ENCODE results near the gene GLT6D1.

Gene GLT6D1

GRCh38 chr9:135574331-135574730 lies 65.0 kb downstream of the GLT6D1 start:
- Histone ChIP-seq H3K36me3 (replicated peaks in 1 of 2; ENCODE audit: control insufficient read depth in 2 of 2, insufficient read depth in 2 of 2, low read length in 2 of 2) (no peaks in the 10 kb centered on the region), H3K23ac (ENCODE audit: low read depth, low read length, poor library complexity) (no peak overlapping the region), H2BK5ac (ENCODE audit: low read length) (no peak overlapping the region), H3K4me3 (ENCODE audit: low read length in 2 of 2) (no peak overlapping the region), H2BK120ac (ENCODE audit: low read depth, low read length) (no peak overlapping the region), H3K4me1 (ENCODE audit: control insufficient read depth in 2 of 2, insufficient read depth in 1 of 2, low read depth in 1 of 2, low read length in 2 of 2) (peaks cover 0 to 6% of the 10 kb centered on the region in 2 donors), H3K27me3 (ENCODE audit: control insufficient read depth in 3 of 3, insufficient read depth in 3 of 3, low read depth in 1 of 3, low read length in 3 of 3) (peaks cover 0 to 8% (median 0%) of the 10 kb centered on the region in 3 experiments), H3K14ac (ENCODE audit: low read length) (no peak overlapping the region), H3K79me1 (ENCODE audit: low read depth, low read length) (no peaks in the 10 kb centered on the region), H2AFZ (ENCODE audit: low read length) (no peak overlapping the region), H4K8ac (ENCODE audit: low read depth, low read length) (no peak overlapping the region), H4K91ac (ENCODE audit: low read depth, low read length, poor library complexity) (no peak overlapping the region), H3K18ac (ENCODE audit: low read length) (no peak overlapping the region), H3K4me2 (ENCODE audit: insufficient read depth, low read length, poor library complexity, severe bottlenecking) (no peak overlapping the region), H3K9me3 (replicated peaks in 1 of 2; ENCODE audit: control insufficient read depth in 2 of 2, insufficient read depth in 1 of 2, low read depth in 1 of 2, low read length in 2 of 2) (no peaks in the 10 kb centered on the region), H2BK15ac (ENCODE audit: low read length) (no peak overlapping the region), H3K4ac (ENCODE audit: low read length) (no peak overlapping the region), H2AK5ac (ENCODE audit: low read depth, low read length) (no peak overlapping the region), H2BK12ac (ENCODE audit: low read length) (no peak overlapping the region), H3K9ac (ENCODE audit: low read depth, low read length, poor library complexity) (no peak overlapping the region), H3K27ac (replicated peaks; ENCODE audit: low read length) (no peak overlapping the region)
- DNase-seq (ENCODE audit: low spot score), result no peak
- no CpG with 5 or more reads among the region's 14 CpGs for WGBS, 2 donors (ENCODE audit: extremely low coverage in 2 of 2, insufficient read length in 2 of 2, insufficient replicate concordance in 1 of 2)
